ENCODE measurements around the gene LYPD6. TPM values are rescaled to one million over a fixed set of nuclear protein-coding genes. Genes with fewer than 3 reads are reported as not detected.

Gene LYPD6
- total and polyA plus RNA-seq, 9 of the 15 experiments (the other 6 are each of a cell fraction or from before 2014, with no cell fraction given), result not detected

GRCh38 chr2:149291881-149292280 is 38.5 kb upstream of the LYPD6 start:
- Histone ChIP-seq H3K4me2 (ENCODE audit: insufficient read depth, low read length) (no peak overlapping the region), H3K9me3 (replicated peaks; ENCODE audit: control insufficient read depth, insufficient read depth, low read depth, low read length) (no peaks in the 10 kb centered on the region), H3K79me2 (ENCODE audit: control insufficient read depth, insufficient read depth, low read length) (no peaks in the 10 kb centered on the region), H3K9ac (ENCODE audit: insufficient read depth in 1 of 2, low read depth in 2 of 2, low read length in 2 of 2) (no peak overlapping the region), H3K27me3 (ENCODE audit: control insufficient read depth in 2 of 2, insufficient read depth in 2 of 2, low read length in 2 of 2) (no peaks in the 10 kb centered on the region), H3K4me3 (no peak overlapping the region), H3K36me3 (ENCODE audit: control insufficient read depth, insufficient read depth, low read length) (no peaks in the 10 kb centered on the region), H2AFZ (ENCODE audit: low read depth, low read length) (no peak overlapping the region), H3K4me1 (replicated peaks in 1 of 2; ENCODE audit: control insufficient read depth in 2 of 2, insufficient read depth in 2 of 2, low read length in 2 of 2) (no peaks in the 10 kb centered on the region), H3K27ac (ENCODE audit: extremely low read depth, low read depth, low read length) (no peak overlapping the region), H4K20me1 (replicated peaks; ENCODE audit: control insufficient read depth, insufficient read depth, low read length) (no peaks in the 10 kb centered on the region), H3K9me1 (ENCODE audit: control insufficient read depth, insufficient read depth, low read length) (no peaks in the 10 kb centered on the region)
- TF ChIP-seq, protein P1, sequence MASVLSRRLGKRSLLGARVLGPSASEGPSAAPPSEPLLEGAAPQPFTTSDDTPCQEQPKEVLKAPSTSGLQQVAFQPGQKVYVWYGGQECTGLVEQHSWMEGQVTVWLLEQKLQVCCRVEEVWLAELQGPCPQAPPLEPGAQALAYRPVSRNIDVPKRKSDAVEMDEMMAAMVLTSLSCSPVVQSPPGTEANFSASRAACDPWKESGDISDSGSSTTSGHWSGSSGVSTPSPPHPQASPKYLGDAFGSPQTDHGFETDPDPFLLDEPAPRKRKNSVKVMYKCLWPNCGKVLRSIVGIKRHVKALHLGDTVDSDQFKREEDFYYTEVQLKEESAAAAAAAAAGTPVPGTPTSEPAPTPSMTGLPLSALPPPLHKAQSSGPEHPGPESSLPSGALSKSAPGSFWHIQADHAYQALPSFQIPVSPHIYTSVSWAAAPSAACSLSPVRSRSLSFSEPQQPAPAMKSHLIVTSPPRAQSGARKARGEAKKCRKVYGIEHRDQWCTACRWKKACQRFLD (CRISPR knock-in tag; IDR thresholded peaks at IDR 0.05), result no peak
- no peak for TF ChIP-seq WHSC1 (IDR thresholded peaks at IDR 0.05; ENCODE audit: low read length)
- TF ChIP-seq SREBF2 (CRISPR knock-in tag; IDR thresholded peaks at IDR 0.05), result no peak
- no peak for TF ChIP-seq POLR2A (conservative IDR thresholded peaks at IDR 0.05)
- no peak for TF ChIP-seq ZFX (CRISPR knock-in tag; IDR thresholded peaks at IDR 0.05)
- TF ChIP-seq ZNF121 (CRISPR knock-in tag; conservative IDR thresholded peaks at IDR 0.05), result no peak
- TF ChIP-seq YY1 (IDR thresholded peaks at IDR 0.05; ENCODE audit: borderline replicate concordance in 1 of 3, control insufficient read depth in 1 of 3, extremely low read depth in 1 of 3, insufficient read depth in 3 of 3, insufficient read length in 1 of 3, insufficient replicate concordance in 2 of 3, low read depth in 1 of 3, low read length in 2 of 3), result no peak
- TF ChIP-seq NR2C2 (CRISPR knock-in tag; IDR thresholded peaks at IDR 0.05), result no peak
- TF ChIP-seq NR2C2 (tag; IDR thresholded peaks at IDR 0.05), result no peak
- no peak for TF ChIP-seq RBM17 (IDR thresholded peaks at IDR 0.05; ENCODE audit: borderline replicate concordance, low read depth, low read length)
- TF ChIP-seq USF1 (CRISPR knock-in tag; IDR thresholded peaks at IDR 0.05), result no peak
- TF ChIP-seq NCOA4 (IDR thresholded peaks at IDR 0.05; ENCODE audit: partially characterized antibody), result no peak
- no peak for TF ChIP-seq POLR3G (IDR thresholded peaks at IDR 0.05; ENCODE audit: extremely low read depth, insufficient read length, insufficient replicate concordance)
- TF ChIP-seq, protein P2, sequence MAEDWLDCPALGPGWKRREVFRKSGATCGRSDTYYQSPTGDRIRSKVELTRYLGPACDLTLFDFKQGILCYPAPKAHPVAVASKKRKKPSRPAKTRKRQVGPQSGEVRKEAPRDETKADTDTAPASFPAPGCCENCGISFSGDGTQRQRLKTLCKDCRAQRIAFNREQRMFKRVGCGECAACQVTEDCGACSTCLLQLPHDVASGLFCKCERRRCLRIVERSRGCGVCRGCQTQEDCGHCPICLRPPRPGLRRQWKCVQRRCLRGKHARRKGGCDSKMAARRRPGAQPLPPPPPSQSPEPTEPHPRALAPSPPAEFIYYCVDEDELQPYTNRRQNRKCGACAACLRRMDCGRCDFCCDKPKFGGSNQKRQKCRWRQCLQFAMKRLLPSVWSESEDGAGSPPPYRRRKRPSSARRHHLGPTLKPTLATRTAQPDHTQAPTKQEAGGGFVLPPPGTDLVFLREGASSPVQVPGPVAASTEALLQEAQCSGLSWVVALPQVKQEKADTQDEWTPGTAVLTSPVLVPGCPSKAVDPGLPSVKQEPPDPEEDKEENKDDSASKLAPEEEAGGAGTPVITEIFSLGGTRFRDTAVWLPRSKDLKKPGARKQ (CRISPR knock-in tag; IDR thresholded peaks at IDR 0.05), result no peak
- no peak for TF ChIP-seq ZNF77 (CRISPR knock-in tag; IDR thresholded peaks at IDR 0.05)
- no peak for TF ChIP-seq JUND (IDR thresholded peaks at IDR 0.05; ENCODE audit: borderline replicate concordance, low read depth, low read length)
- TF ChIP-seq JUND (tag; IDR thresholded peaks at IDR 0.05; ENCODE audit: borderline replicate concordance, low read depth, low read length), result no peak
- FAIRE-seq, result no peak
- ChIA-PET CTCF (ENCODE audit: low intra/inter-chr PET ratio) (no interaction called here), POLR2A (no interaction called here)
- no peak for ATAC-seq
- intact Hi-C loops (cut with micrococcal nuclease) (no loop called here), in situ Hi-C loops (cut with MboI) (no loop called here)
- no TSS peak for BruUV-seq (replicated peaks)
- DNase-seq (ENCODE audit: extremely low read depth in 1 of 4, low spot score in 3 of 4), result no peak
